ENCODE results near the gene ABCC6. TPM values are rescaled to one million over a fixed set of nuclear protein-coding genes. Genes with fewer than 3 reads are reported as not detected.
"Not testable (repeated sequence)": the region's sequence is repeated elsewhere in the genome, so short reads cannot be mapped to it uniquely, and the experiment has no call there.

The ABCC6 gene
- total and polyA plus RNA-seq, 10 donors = 0.14 to 0.94 (median 0.46) TPM

DNA sequence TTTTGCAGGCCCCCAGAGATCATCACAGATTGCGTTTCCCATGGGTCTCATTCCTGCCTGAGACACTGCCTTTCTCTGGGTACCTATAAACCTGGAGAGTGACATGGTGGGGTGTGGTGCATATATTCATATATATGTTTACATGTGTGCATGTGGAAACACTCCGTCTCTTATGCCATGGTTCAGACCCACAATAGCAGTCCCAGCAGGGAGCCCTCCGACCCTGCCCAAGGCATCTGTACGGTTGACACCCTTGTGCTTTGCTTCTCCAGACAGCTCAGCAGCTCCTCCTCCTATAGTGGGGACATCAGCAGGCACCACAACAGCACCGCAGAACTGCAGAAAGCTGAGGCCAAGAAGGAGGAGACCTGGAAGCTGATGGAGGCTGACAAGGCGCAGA, 116.8 kb downstream of the ABCC6 start:
- peaks cover under 1 to 100% (median 68%) of the 10 kb centered on the region in 6 donors for H3K36me3 ChIP-seq
- intact Hi-C loops (cut with DNase I; ENCODE audit: low total_unique reads) = no loop called here
- TF ChIP-seq POLR2A (IDR thresholded peaks at IDR 0.05) = no peak
- no peak for TF ChIP-seq POLR2AphosphoS5 (IDR thresholded peaks at IDR 0.05)
- TF ChIP-seq, protein P1, sequence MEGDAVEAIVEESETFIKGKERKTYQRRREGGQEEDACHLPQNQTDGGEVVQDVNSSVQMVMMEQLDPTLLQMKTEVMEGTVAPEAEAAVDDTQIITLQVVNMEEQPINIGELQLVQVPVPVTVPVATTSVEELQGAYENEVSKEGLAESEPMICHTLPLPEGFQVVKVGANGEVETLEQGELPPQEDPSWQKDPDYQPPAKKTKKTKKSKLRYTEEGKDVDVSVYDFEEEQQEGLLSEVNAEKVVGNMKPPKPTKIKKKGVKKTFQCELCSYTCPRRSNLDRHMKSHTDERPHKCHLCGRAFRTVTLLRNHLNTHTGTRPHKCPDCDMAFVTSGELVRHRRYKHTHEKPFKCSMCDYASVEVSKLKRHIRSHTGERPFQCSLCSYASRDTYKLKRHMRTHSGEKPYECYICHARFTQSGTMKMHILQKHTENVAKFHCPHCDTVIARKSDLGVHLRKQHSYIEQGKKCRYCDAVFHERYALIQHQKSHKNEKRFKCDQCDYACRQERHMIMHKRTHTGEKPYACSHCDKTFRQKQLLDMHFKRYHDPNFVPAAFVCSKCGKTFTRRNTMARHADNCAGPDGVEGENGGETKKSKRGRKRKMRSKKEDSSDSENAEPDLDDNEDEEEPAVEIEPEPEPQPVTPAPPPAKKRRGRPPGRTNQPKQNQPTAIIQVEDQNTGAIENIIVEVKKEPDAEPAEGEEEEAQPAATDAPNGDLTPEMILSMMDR (IDR thresholded peaks at IDR 0.05 in 8 of 11, conservative IDR thresholded peaks at IDR 0.05 in 3 of 11) = no peak

DNA sequence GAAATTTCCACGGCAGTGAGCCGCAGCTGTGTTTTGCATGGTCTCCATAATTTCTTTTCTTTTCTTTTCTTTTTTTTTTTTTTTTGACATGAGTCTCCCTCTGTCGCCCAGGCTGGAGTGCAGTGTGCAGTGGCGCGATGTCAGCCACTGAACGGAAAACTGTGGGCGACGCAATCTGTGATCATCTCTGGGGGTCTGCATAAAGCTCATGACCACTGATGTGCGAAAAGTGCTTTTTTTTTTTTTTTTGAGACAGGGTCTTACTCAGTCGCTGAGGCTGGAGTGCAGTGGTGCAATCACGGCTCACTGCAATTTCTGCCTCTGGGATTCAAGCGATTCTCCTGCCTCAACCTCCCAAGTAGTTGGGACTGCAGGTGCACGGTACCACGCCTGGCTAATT, 117.6 kb downstream of the ABCC6 start:
- peaks cover 0 to 97% (median 61%) of the 10 kb centered on the region in 6 donors for H3K36me3 ChIP-seq
- 74 to 88% (median 82%) methylated on average over 14 of the region's 14 CpGs for WGBS, 5 donors

More for the DNA sequence above, 116.8 kb downstream of the ABCC6 start:
- H3K9me3 ChIP-seq = no peaks in the 10 kb centered on the region
- no peak overlapping the region for H3K4me3 ChIP-seq
- DNase-seq = no peak
- 91 to 96% (median 95%) methylated on average over 6 of the region's 6 CpGs for WGBS, 5 donors
- no peaks in the 10 kb centered on the region for H3K27me3 ChIP-seq (replicated peaks in 1 of 7)
- peaks cover 0 to under 1% (median 0%) of the 10 kb centered on the region in 6 donors for H3K4me1 ChIP-seq
- no peak overlapping the region for H3K27ac ChIP-seq

DNA sequence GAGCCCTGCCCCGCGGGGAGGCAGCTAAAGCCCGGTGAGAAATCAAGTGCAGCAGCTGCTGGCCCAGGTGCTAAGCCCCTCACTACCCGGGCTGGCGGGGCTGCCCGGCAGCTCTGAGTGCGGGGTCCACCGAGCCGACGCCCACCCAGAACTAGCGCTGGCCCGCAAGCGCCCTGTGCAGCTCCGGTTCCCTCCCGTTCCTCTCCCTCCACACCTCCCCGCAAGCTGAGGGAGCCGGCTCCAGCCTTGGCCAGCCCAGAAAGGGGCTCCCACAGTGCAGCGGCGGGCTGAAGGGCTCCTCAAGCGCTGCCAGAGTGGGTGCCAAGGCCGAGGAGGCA, 118.5 kb downstream of the ABCC6 start:
- H3K27ac ChIP-seq; H3K4me3 ChIP-seq; DNase-seq; H3K27me3 ChIP-seq (replicated peaks in 1 of 7); intact Hi-C loops (cut with DNase I; ENCODE audit: low total_unique reads); H3K9me3 ChIP-seq: not testable (repeated sequence)
- Histone ChIP-seq H3K36me3 (peaks cover 0 to 94% (median 53%) of the 10 kb centered on the region in 6 donors), H3K4me1 (peaks cover 6 to 17% (median 14%) of the 10 kb centered on the region in 6 donors)
- 86 to 96% (median 95%) methylated on average over 8 to 21 of the region's 21 CpGs for WGBS, 5 donors

More for the DNA sequence above, 117.6 kb downstream of the ABCC6 start:
- Histone ChIP-seq H3K4me3 (no peak overlapping the region), H3K27ac (no peak overlapping the region), H3K9me3 (no peaks in the 10 kb centered on the region), H3K4me1 (peaks cover 0 to 8% (median 5%) of the 10 kb centered on the region in 6 donors), H3K27me3 (replicated peaks in 1 of 7) (no peaks in the 10 kb centered on the region)
- DNase-seq = no peak
- intact Hi-C loops (cut with DNase I; ENCODE audit: low total_unique reads) = no loop called here
- TF ChIP-seq, protein P1 (IDR thresholded peaks at IDR 0.05 in 8 of 11, conservative IDR thresholded peaks at IDR 0.05 in 3 of 11) = no peak
- TF ChIP-seq POLR2AphosphoS5 (IDR thresholded peaks at IDR 0.05) (no peak), POLR2A (IDR thresholded peaks at IDR 0.05) (no peak)

DNA sequence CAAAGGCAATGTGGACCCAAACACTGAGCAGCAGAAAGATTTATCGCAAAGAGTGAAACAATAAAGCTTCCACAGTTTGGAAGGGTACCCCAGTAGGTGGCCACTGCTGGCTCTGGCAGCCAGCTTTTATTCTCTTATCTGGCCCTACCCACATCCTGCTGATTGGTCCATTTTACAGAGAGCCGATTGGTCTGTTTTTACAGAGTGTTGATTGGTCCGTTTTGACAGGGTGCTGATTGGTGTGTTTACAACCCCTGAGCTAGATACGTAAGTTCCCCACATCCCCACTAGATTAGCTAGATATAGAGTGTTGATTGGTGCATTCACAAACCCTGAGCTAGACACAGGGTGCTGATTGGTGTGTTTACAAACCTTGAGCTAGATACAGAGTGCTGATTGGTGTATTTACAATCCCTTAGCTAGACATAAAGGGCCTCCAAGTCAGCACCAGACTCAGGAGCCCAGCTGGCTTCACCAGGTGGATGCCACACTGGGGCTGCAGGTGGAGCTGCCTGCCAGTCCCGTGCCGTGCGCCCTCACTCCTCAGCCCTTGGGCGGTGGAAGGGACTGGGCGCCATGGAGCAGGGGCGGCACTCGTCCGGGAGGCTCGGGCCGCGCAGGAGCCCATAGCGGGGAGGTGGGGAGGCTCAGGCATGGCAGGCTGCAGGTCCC, 119.0 kb downstream of the ABCC6 start:
- H3K9me3 ChIP-seq; H3K27ac ChIP-seq; H3K27me3 ChIP-seq (replicated peaks in 1 of 7); H3K4me3 ChIP-seq; intact Hi-C loops (cut with DNase I; ENCODE audit: low total_unique reads); DNase-seq: not testable (repeated sequence)
- 92 to 94% (median 94%) methylated on average over 15 to 16 of the region's 16 CpGs for WGBS, 5 donors
- TF ChIP-seq POLR2AphosphoS5 (IDR thresholded peaks at IDR 0.05) = peak in 1 of 3 donors; percentile 55
- H3K36me3 ChIP-seq = peaks cover 0 to 94% (median 49%) of the 10 kb centered on the region in 6 donors
- peaks cover 6 to 20% (median 15%) of the 10 kb centered on the region in 6 donors for H3K4me1 ChIP-seq

DNA sequence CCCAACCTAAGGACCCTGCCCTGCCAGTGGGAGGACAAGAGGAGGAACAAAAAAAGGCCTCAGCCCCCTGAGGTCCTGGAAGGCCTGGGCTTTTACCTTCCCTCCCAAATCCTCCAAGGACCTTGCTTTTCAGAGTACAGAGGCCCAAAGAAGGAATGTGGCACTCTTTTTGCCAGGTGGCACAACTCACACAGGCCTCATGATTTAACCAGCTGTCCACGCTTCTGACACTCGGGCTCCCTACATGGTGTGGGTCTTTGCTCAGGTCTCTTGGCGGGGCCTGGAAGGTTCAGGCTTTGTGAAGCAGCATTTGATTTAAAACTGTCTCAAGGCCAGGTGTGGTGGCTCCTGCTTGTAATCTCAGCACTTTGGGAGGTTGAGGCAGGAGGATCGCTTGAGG, 120.6 kb downstream of the ABCC6 start:
- Histone ChIP-seq H3K9me3 (no peaks in the 10 kb centered on the region), H3K4me3 (no peak overlapping the region), H3K4me1 (peaks cover 6 to 20% (median 15%) of the 10 kb centered on the region in 6 donors), H3K36me3 (peaks cover 3 to 94% (median 43%) of the 10 kb centered on the region in 6 donors), H3K27ac (no peak overlapping the region), H3K27me3 (replicated peaks in 1 of 7) (no peaks in the 10 kb centered on the region)
- WGBS, 5 donors = 91 to 98% (median 93%) methylated on average over 4 of the region's 4 CpGs
- intact Hi-C loops (cut with DNase I; ENCODE audit: low total_unique reads) = no loop called here
- no peak for DNase-seq
- no peak for TF ChIP-seq POLR2A (IDR thresholded peaks at IDR 0.05)
- no peak for TF ChIP-seq POLR2AphosphoS5 (IDR thresholded peaks at IDR 0.05)
- TF ChIP-seq, protein P1 (IDR thresholded peaks at IDR 0.05 in 8 of 11, conservative IDR thresholded peaks at IDR 0.05 in 3 of 11) = no peak

All from spleen (tissue), 11 donors.